LNCaP clone FGC (cell line): ENCODE measurements around the gene GNAQ.

ENCODE experiments used
- DNase-seq: peaks from one replicate; pipeline ENCODE4 v3.0.0-alpha.2; 2011; ENCODE audit warnings: low read depth
- H3K4me3 ChIP-seq: 2 replicates; pipeline ENCODE4 v1.5.1; 2011; ENCODE audit warnings: mild to moderate bottlenecking, low read depth, low read length, control low read depth
- CTCF ChIP-seq: IDR thresholded peaks from 2 replicates; pipeline ENCODE4 v1.5.1; 2012; ENCODE audit warnings: mild to moderate bottlenecking; ENCODE audit not compliant: control insufficient read depth, insufficient read depth; ENCODE audit errors: extremely low read depth

Gene GNAQ

GRCh38 chr9:77876590-77876989 lies 155.0 kb downstream of the GNAQ start:
- no peak overlapping the region for H3K4me3 ChIP-seq
- no peak for TF ChIP-seq CTCF
- DNase-seq = no peak

- DNase-seq = no peak
- TF ChIP-seq CTCF = no peak
- no peak overlapping the region for H3K4me3 ChIP-seq
Measured at GRCh38 chr9:77876091-77876490, 155.5 kb downstream of the GNAQ start.

- TF ChIP-seq CTCF = no peak
- DNase-seq = no peak
- no peak overlapping the region for H3K4me3 ChIP-seq
Measured at GRCh38 chr9:77872863-77873262, 158.7 kb downstream of the GNAQ start.

GRCh38 chr9:77872177-77872576 lies 159.4 kb downstream of the GNAQ start:
- DNase-seq = no peak
- H3K4me3 ChIP-seq = no peak overlapping the region
- TF ChIP-seq CTCF = no peak

- TF ChIP-seq CTCF = no peak
- no peak overlapping the region for H3K4me3 ChIP-seq
- no peak for DNase-seq
Measured at GRCh38 chr9:77871483-77871882, 160.1 kb downstream of the GNAQ start.

GRCh38 chr9:77866878-77867277 lies 164.7 kb downstream of the GNAQ start:
- TF ChIP-seq CTCF = no peak
- H3K4me3 ChIP-seq = no peak overlapping the region
- no peak for DNase-seq

GRCh38 chr9:77865385-77866047 lies 166.1 kb downstream of the GNAQ start:
- no peak overlapping the region for H3K4me3 ChIP-seq
- TF ChIP-seq CTCF = no peak
- DNase-seq = no peak
